H9 (cell line): Measurements from ENCODE around the gene LRMDA. TPM values are rescaled to one million over a fixed set of nuclear protein-coding genes. Genes with fewer than 3 reads are reported as not detected.

ENCODE experiments used
- DNase-seq: peaks from one replicate; pipeline ENCODE4 v3.0.0-alpha.2; 2017
- H2AFZ ChIP-seq: one replicate; pipeline ENCODE4 v1.6.1; 2013; ENCODE audit warnings: mild to moderate bottlenecking, low read length, control low read depth, moderate library complexity
- H2AK5ac ChIP-seq: 2 replicates; pipeline ENCODE4 v1.6.1; 2013; ENCODE audit warnings: low read length, control low read depth, mixed read lengths; ENCODE audit not compliant: insufficient read length
- H2BK120ac ChIP-seq: one replicate; pipeline ENCODE4 v1.6.1; 2013; ENCODE audit warnings: low read depth, mild to moderate bottlenecking, low read length, control low read depth, inconsistent platforms; ENCODE audit not compliant: poor library complexity, severe bottlenecking
- H2BK12ac ChIP-seq: 2 replicates; pipeline ENCODE4 v1.6.1; 2013; ENCODE audit warnings: low read length, control low read depth, mixed read lengths, low read depth; ENCODE audit not compliant: insufficient read length
- H2BK15ac ChIP-seq: 2 replicates; pipeline ENCODE4 v1.6.1; 2013; ENCODE audit warnings: low read depth, low read length, control low read depth
- H2BK20ac ChIP-seq: one replicate; pipeline ENCODE4 v1.6.1; 2013; ENCODE audit warnings: low read depth, mild to moderate bottlenecking, low read length, control low read depth, inconsistent platforms; ENCODE audit not compliant: poor library complexity, severe bottlenecking
- H2BK5ac ChIP-seq: 2 replicates; pipeline ENCODE4 v1.6.1; 2013; ENCODE audit warnings: low read length, control low read depth, mixed read lengths; ENCODE audit not compliant: insufficient read length
- H3K14ac ChIP-seq: 2 replicates; pipeline ENCODE4 v1.6.1; 2013; ENCODE audit warnings: low read length, control low read depth; ENCODE audit not compliant: insufficient read depth
- H3K18ac ChIP-seq: 2 replicates; pipeline ENCODE4 v1.6.1; 2013; ENCODE audit warnings: low read depth, mild to moderate bottlenecking, mixed read lengths, low read length, control low read depth; ENCODE audit not compliant: insufficient read length
- H3K23ac ChIP-seq: 2 replicates; pipeline ENCODE4 v1.6.1; 2013; ENCODE audit warnings: low read length, control low read depth, mixed read lengths, low read depth; ENCODE audit not compliant: insufficient read length
- H3K23me2 ChIP-seq: 2 replicates; pipeline ENCODE4 v1.6.1; 2013; ENCODE audit warnings: low read depth, mild to moderate bottlenecking, mixed read lengths, low read length, control low read depth; ENCODE audit not compliant: insufficient read length, poor library complexity, severe bottlenecking
- H3K27ac ChIP-seq: 2 replicates; pipeline ENCODE4 v1.5.1; 2013; ENCODE audit warnings: low read length, control low read depth, mixed read lengths, low read depth; ENCODE audit not compliant: insufficient read length
- H3K27me3 ChIP-seq: 2 replicates; pipeline ENCODE4 v1.6.1; 2013; ENCODE audit warnings: low read length, control low read depth, inconsistent platforms; ENCODE audit not compliant: insufficient read depth
- H3K4ac ChIP-seq: 2 replicates; pipeline ENCODE4 v1.6.1; 2013; ENCODE audit warnings: low read depth, mild to moderate bottlenecking, control low read depth, inconsistent platforms, low read length, moderate library complexity
- H3K4me1 ChIP-seq: 2 replicates; pipeline ENCODE4 v1.6.1; 2013; ENCODE audit warnings: low read length, control low read depth, inconsistent platforms; ENCODE audit not compliant: insufficient read depth
- H3K4me2 ChIP-seq: 2 replicates; pipeline ENCODE4 v1.6.1; 2013; ENCODE audit warnings: low read length, control low read depth, mixed read lengths; ENCODE audit not compliant: insufficient read length, insufficient read depth
- H3K56ac ChIP-seq: 2 replicates; pipeline ENCODE4 v1.6.1; 2013; ENCODE audit warnings: low read depth, mild to moderate bottlenecking, mixed read lengths, low read length, control low read depth; ENCODE audit not compliant: insufficient read length
- H3K79me1 ChIP-seq: 2 replicates; pipeline ENCODE4 v1.6.1; 2013; ENCODE audit warnings: low read depth, mild to moderate bottlenecking, moderate library complexity, low read length, control low read depth, inconsistent platforms; ENCODE audit not compliant: insufficient read depth, poor library complexity, severe bottlenecking
- H3K79me2 ChIP-seq: 2 replicates; pipeline ENCODE4 v1.6.1; 2013; ENCODE audit warnings: low read length, control low read depth, inconsistent platforms; ENCODE audit not compliant: insufficient read depth
- H3K9ac ChIP-seq: 2 replicates; pipeline ENCODE4 v1.6.1; 2013; ENCODE audit warnings: low read length, control low read depth, mixed read lengths; ENCODE audit not compliant: insufficient read length; ENCODE audit errors: extremely low read depth
- H3K9me3 ChIP-seq: one replicate; pipeline ENCODE4 v1.6.1; 2013; ENCODE audit warnings: low read depth, low read length, inconsistent platforms; ENCODE audit not compliant: control insufficient read depth
- H3T11ph ChIP-seq: one replicate; pipeline ENCODE4 v1.6.1; 2013; ENCODE audit warnings: mild to moderate bottlenecking, low read length, control low read depth, inconsistent platforms
- H4K20me1 ChIP-seq: one replicate; pipeline ENCODE4 v1.6.1; 2013; ENCODE audit not compliant: control insufficient read depth, insufficient read length, insufficient read depth
- H4K5ac ChIP-seq: 2 replicates; pipeline ENCODE4 v1.6.1; 2013; ENCODE audit warnings: low read depth, mild to moderate bottlenecking, mixed read lengths, low read length, control low read depth; ENCODE audit not compliant: insufficient read length
- H4K8ac ChIP-seq: replicated peaks from 2 replicates; pipeline ENCODE4 v1.6.1; 2013; ENCODE audit warnings: low read length, control low read depth, mixed read lengths, low read depth; ENCODE audit not compliant: insufficient read length
- H4K91ac ChIP-seq: 2 replicates; pipeline ENCODE4 v1.6.1; 2013; ENCODE audit warnings: low read depth, mild to moderate bottlenecking, moderate library complexity, mixed read lengths, low read length, control low read depth; ENCODE audit not compliant: insufficient read length
- H3K27ac Mint-ChIP-seq, 3 experiments: 2 replicates in 2 of 3; 3 replicates in 1 of 3; pipeline ENCODE4 v1.8.0; 2020 to 2021; ENCODE audit warnings: mixed read lengths in 3 of 3, mild to moderate bottlenecking in 1 of 3, moderate library complexity in 1 of 3
- H3K27me3 Mint-ChIP-seq: 2 replicates; pipeline ENCODE4 v1.8.0; 2021; ENCODE audit warnings: low read depth, mild to moderate bottlenecking, moderate library complexity, mixed read lengths
- H3K36me3 Mint-ChIP-seq, 3 experiments: 2 replicates in 2 of 3; 3 replicates in 1 of 3; pipeline ENCODE4 v1.8.0; 2020 to 2021; ENCODE audit warnings: low read depth in 3 of 3, mixed read lengths in 3 of 3; ENCODE audit not compliant: insufficient read depth in 1 of 3
- H3K4me1 Mint-ChIP-seq, 2 experiments: 2 replicates each; pipeline ENCODE4 v1.8.0; 2020; ENCODE audit warnings: mixed read lengths in 2 of 2
- H3K4me3 Mint-ChIP-seq, 2 experiments: 2 replicates in 1 of 2; 3 replicates in 1 of 2; pipeline ENCODE4 v1.8.0; 2020 to 2021; ENCODE audit warnings: mild to moderate bottlenecking in 2 of 2, mixed read lengths in 2 of 2, moderate library complexity in 1 of 2
- H3K9me3 Mint-ChIP-seq, 2 experiments: 2 replicates in 1 of 2; 3 replicates in 1 of 2; pipeline ENCODE4 v1.8.0; 2020; ENCODE audit warnings: mild to moderate bottlenecking in 2 of 2, mixed read lengths in 2 of 2, moderate library complexity in 1 of 2
- CTCF ChIP-seq: fragments of 200-600 bp; sonication (generic); conservative IDR thresholded peaks from 3 replicates; pipeline ENCODE4 v1.8.0; 2021; ENCODE audit warnings: antibody characterized with exemption, mild to moderate bottlenecking
- WGBS: extraction: QIAGEN DNeasy Blood & Tissue Kit; methylation state at CpG from one replicate; pipeline ENCODE4 v1.1.7; 2013; ENCODE audit warnings: missing lambda C conversion rate, low lambda C conversion rate, mixed read lengths; ENCODE audit not compliant: insufficient read length; ENCODE audit errors: extremely low coverage; 5-methylcytosine and 5-hydroxymethylcytosine counted together
- total RNA-seq: library from RNA; stranded (reverse); gene quantifications from 2 replicates; pipeline ENCODE4 v1.2.1, GENCODE V29; 2021

The LRMDA gene
- total RNA-seq, 1 experiment from 2014 or later: 1.8 TPM

DNA sequence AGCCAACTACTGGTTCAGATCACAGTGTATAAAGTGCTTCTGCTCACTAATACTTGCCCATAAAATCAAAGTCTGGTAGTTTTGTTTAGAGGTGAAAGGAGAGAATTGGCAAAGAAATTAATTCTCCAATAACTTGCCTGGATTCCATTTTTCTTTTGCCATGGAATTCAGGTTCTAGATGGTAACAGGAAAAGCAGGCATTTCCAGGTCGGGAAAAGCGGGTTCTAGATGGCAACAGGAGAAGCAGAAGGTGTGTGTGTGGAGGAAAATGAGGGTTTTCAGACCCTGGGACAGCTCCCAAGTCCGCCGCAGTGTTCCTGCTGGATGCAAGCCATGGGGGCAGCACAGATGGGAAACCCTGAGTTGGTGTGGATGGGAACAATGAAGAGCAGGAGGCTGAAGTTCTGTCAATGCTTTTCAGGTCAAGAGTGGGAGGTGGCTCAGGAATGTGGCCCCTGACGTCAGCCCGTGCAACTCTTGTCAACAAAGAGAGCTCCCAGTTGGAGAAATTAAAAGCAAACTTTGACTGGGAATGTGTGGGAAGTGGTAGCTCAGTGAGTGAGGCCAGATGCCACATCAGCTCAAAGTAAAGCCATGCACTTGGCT is 696.7 kb downstream of the LRMDA start:
- no peak overlapping the region for H3K4me2 ChIP-seq
- H3K79me1 ChIP-seq: no peaks in the 10 kb centered on the region
- H3K23ac ChIP-seq: no peak overlapping the region
- peaks cover 0 to 5% (median 0%) of the 10 kb centered on the region in 3 experiments; a peak in 3 of 7 replicates for H3K36me3 Mint-ChIP-seq
- H3K4me1 Mint-ChIP-seq: peaks cover 10 to 24% of the 10 kb centered on the region in 2 experiments
- H2AK5ac ChIP-seq: no peak overlapping the region
- no peak overlapping the region for H3K27ac Mint-ChIP-seq
- no peak overlapping the region for H3K14ac ChIP-seq
- H3T11ph ChIP-seq: no peak overlapping the region
- no peak overlapping the region for H3K4me3 Mint-ChIP-seq
- no peak for DNase-seq
- no peak overlapping the region for H2BK5ac ChIP-seq
- no peak overlapping the region for H2BK15ac ChIP-seq
- H3K79me2 ChIP-seq: no peaks in the 10 kb centered on the region
- no peak overlapping the region for H2AFZ ChIP-seq
- TF ChIP-seq CTCF: no peak
- H3K18ac ChIP-seq: no peak overlapping the region
- no CpG with 5 or more reads among the region's 6 CpGs for WGBS
- H3K56ac ChIP-seq: no peak overlapping the region
- no peak overlapping the region for H2BK20ac ChIP-seq
- H3K23me2 ChIP-seq: no peaks in the 10 kb centered on the region
- no peak overlapping the region for H3K27ac ChIP-seq
- H2BK120ac ChIP-seq: no peak overlapping the region
- peaks cover 9% of the 10 kb centered on the region for H3K27me3 Mint-ChIP-seq
- H3K9ac ChIP-seq: no peak overlapping the region
- no peak overlapping the region for H3K4ac ChIP-seq
- H2BK12ac ChIP-seq: no peak overlapping the region
- no peaks in the 10 kb centered on the region; the same call in 1 of the 2 replicates for H3K4me1 ChIP-seq
- H3K27me3 ChIP-seq: no peaks in the 10 kb centered on the region; the same call in 1 of the 2 replicates
- no peak overlapping the region for H4K8ac ChIP-seq
- H4K20me1 ChIP-seq: no peaks in the 10 kb centered on the region
- no peak overlapping the region for H4K5ac ChIP-seq
- H3K9me3 Mint-ChIP-seq: peaks cover 0 to 2% of the 10 kb centered on the region in 2 experiments; a peak in 1 of 5 replicates
- no peaks in the 10 kb centered on the region for H3K9me3 ChIP-seq
- no peak overlapping the region for H4K91ac ChIP-seq
